Activated effector memory CD4-positive, alpha-beta T cell treated with Interleukin-2 at 50 U/mL for 16 hours (primary cell): ENCODE measurements around the gene PLEKHH3.
"Not testable (repeated sequence)": the region's sequence is repeated elsewhere in the genome, so short reads cannot be mapped to it uniquely, and the experiment has no call there.

Experiments used
- DNase-seq: peaks from one replicate; pipeline ENCODE4 v3.0.0-alpha.2; 2020

The PLEKHH3 gene

DNA sequence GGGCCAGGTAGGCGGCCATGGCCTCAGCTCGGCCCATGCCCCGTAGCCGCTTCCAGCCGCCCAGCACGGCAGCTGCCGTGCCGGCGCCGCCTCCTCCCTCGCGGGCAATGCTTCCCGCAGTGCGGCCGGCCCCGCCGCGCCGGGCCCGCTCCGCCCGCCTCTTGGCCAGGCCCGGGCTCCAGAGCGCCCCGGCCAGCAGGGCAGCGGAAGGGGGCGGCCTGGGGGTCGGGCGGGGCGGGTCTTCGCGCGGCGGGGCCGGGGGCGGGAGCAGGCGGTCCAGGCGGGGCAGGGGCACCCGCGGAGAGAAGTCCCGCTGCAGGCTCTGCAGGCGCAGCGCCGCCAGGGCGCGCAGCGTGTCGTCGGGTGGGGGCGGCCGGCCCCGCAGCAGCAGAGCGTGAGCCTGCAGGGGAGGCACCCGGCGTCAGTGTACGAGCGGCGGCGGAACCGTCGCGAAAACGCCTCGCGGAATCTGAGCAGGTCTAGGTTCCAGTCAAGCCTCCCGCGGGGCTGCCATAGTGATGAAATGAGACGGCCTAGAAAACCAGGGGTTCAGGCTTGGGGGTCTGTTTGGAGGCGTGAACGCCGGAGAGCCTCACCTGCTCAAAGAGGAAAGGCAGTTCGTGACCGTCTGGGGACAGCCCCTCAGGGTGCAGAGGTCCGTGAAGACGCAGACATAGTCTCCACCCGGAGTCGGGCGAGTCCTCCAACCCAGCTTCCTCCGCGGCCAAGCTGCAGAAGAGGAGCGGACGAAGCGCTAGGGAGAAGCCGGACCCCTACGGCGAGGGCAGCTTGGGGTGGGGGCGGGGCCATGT is 6.6 kb downstream of the PLEKHH3 start:
- peak; percentile 38 for DNase-seq

DNA sequence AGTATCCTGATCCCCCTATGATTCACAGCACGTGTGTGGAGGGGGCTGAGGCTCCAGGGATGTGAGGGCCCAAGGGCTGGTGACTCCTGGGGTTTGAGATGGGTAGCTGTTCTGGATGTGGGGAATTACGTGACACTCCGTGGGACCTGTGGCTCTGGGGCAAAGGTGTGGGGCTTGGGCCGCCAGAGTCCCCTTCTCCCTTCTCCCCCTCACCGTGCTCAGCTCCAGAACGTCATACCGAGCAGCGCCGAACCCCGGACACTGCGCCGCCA is 7.2 kb downstream of the PLEKHH3 start:
- DNase-seq, result no peak

- DNase-seq, result no peak
These were observed 9.5 kb downstream of the PLEKHH3 start for GRCh38 chr17:42667088-42667951.

GRCh38 chr17:42666126-42666525 is 10.7 kb downstream of the PLEKHH3 start:
- not testable (repeated sequence) for DNase-seq

DNA sequence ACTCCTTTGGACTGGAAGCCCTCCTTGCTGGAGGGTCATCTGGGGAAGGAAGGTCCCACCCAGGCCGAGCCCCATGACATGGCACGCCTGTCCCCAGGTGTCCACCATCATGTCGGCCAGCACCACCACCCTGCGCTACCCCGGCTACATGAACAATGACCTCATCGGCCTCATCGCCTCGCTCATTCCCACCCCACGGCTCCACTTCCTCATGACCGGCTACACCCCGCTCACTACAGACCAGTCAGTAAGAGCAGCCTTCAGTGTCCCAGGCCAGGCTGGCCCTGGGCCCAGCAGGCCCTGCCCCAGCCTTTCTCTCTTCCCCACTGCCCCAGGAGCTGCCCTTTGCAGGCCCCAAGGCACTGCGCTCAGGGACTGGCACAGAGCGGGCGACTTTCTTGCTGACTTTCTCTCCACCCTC is 11.2 kb downstream of the PLEKHH3 start:
- DNase-seq, result no peak

DNA sequence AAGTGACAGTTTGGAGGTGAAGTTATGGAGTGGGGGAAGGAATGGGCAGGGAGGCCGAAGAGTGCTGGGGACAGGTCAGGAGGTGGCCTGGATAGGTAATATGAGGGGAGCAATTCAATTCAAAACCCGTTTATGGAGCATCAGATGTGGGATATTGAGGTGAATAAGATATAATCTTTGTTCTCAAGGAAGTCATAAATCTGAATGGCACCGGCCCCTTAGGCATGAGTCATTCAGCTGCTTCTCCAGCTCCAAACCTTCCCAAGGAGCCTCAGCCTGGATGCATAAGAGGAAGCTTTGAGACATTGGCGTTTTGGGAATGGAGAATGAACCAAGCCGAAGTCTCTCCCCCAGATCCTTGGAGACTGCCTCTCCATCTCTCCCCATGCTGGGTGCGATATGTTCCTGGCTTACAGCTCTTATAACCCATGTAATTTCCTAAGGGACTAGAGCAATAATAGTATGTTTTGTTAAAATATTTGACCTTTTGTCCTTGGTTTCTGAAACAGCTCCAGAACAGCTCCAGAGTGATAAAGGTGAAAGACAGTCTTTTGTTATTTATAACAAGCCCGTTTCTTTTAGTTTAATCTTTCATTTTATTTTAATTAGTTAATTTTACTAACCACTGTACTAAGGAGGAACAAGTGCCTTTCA is 16.0 kb downstream of the PLEKHH3 start:
- no peak for DNase-seq

- not testable (repeated sequence) for DNase-seq
These were observed 16.9 kb downstream of the PLEKHH3 start for GRCh38 chr17:42659932-42660274.

- peak; percentile 59 for DNase-seq
These were observed 17.5 kb downstream of the PLEKHH3 start, which contains the start of gene TUBG2 for GRCh38 chr17:42659079-42659931. Gene TUBG2 (plus strand): TSS chr17:42659284. CDS start chr17:42659504, 220 bp downstream.

DNA sequence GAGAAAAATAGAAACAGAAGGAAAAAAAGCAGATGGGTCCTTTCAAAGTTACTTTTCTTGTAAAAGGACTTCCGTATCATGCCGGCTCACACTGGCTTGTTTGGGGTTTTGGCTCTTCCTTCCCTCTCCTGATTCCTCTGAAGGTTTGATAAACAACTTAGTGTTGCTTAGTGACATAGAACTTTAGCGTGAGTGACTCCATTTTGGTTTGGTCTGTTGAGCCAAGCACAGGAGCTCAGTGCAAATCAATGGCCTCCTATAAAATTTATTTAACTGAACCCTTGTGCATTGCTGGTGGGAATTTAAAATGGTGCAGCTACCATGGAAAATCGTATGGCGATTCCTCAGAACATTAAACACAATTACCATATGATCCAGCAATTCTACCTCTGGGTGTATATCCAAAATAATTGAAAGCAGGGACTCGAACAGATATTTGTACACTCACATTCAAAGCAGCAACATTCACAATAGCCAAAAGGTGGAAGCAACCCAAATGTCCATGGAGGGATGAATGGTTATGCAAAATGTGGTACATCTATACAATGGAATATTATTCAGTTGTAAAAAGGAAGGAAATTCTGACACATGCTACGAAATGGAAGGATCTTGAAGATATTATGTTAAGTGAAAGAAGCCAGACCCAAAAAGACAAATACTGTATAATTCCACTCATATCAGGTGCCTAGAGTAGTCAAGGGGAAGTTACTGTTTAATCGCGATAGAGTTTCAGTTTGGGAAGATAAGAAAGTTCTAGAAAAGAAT is 18.8 kb downstream of the PLEKHH3 start:
- DNase-seq, result no peak

- no peak for DNase-seq
These were observed 21.3 kb downstream of the PLEKHH3 start for GRCh38 chr17:42655528-42655927.

DNA sequence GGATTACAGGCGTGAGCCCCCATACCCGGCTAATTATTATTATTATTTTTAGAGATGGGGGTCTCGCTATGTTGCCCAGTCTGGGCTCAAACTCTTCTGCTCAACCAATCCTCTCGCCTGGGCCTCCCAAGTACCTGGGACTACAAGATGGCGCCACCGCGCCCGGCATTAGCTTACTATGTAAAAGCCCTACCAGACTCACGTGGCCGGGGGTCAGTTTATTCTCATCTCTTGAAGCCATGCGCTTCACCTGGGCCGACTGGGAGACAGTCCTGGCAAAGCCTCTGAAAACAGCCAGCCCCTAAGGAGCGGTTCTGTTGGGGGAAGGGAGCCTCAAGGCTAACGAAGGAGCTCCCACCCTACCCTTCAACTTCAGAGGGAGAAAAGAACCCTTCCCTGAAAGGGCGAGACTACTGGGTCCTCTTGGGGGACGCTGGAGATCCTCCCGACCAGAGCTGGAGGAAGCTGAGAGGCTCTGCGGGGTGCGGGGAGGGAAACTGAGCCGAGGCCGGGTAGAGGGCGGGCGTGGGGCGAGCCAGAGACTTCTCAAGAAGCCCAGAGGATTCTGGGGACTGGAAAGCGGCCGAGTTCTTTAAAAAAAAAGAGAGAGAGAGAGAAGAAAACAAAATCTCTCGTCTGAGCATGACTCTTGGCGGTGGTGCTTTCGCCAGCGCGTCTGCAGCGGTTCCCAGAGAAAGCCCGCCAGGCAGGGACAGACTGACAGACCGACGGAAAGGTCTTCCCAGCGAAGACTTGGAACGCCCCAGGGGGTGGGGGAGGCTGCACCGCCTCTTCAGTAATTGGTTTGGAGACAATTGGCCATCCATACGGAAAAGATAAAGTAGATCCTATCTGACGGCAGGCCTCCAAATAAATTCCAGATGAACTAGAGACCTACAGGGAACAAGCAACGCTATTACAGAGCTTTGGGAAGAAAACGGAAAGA is 23.3 kb downstream of the PLEKHH3 start:
- DNase-seq, result no peak

- DNase-seq, result no peak
These were observed 25.4 kb downstream of the PLEKHH3 start for GRCh38 chr17:42651392-42651791.

DNA sequence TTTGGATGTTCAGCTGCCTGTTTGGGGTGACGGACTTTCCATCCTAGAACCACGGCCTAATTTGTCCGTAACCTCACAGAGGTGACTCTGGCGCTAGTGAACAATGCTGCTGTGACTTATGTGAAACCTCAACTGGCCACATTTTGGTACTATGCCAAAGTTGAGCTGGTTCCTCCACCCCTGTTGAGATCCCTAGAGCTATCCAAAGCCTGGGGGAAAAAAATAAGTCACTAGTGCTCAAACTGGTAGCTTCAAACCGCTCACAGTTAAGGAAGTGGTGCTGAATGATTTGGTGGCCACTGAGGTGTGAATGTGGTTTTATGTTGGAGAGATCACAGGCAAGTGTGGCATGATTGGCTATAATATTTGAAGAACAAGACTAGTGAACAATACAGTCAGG is 29.0 kb downstream of the PLEKHH3 start:
- DNase-seq, result no peak

DNA sequence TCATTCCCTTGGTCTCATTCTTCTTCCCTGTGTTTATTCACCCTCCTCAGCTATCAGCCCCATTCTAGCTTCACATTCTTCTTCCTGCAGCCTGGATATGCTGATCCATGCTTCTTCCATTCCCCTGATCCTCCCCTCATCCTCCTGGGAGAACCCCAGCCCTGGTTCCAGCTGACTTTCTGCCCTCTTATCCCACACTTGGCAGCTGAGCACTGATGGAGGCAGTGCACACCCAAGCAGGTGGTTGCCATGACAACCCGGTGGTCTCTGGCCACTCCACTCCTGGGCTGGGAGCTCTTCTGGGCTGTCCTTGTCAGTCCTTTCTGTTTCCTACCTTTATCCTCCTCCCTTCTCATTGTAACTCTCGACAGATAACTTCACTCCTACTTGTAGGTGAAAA is 34.5 kb downstream of the PLEKHH3 start:
- DNase-seq, result no peak

GRCh38 chr17:42640121-42640520 is 36.7 kb downstream of the PLEKHH3 start:
- no peak for DNase-seq

GRCh38 chr17:42639525-42640113 is 37.2 kb downstream of the PLEKHH3 start:
- DNase-seq, result no peak

DNA sequence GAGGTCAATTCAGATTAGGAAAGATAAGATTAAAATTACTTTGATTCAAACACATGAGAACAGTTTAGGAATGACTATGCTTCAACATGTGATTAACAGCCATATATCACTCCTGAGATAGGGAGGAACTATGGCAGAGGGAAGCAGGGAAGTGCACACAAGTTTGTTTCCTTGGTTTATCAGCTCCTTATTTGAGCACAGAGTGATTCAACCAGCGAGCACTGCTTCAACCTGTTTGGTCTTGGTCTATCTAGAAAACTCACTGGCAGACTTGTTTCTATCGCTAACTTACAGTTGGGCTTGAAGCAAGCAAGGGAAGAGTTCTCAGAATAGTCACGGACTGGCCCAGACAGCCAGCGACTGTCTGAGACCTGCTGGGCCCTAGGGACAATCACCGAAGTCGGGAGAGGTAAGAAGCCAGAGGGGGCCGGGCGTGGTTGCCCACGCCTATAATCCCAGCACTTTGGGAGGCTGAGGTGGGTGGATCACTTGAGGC is 43.8 kb downstream of the PLEKHH3 start:
- no peak for DNase-seq

DNA sequence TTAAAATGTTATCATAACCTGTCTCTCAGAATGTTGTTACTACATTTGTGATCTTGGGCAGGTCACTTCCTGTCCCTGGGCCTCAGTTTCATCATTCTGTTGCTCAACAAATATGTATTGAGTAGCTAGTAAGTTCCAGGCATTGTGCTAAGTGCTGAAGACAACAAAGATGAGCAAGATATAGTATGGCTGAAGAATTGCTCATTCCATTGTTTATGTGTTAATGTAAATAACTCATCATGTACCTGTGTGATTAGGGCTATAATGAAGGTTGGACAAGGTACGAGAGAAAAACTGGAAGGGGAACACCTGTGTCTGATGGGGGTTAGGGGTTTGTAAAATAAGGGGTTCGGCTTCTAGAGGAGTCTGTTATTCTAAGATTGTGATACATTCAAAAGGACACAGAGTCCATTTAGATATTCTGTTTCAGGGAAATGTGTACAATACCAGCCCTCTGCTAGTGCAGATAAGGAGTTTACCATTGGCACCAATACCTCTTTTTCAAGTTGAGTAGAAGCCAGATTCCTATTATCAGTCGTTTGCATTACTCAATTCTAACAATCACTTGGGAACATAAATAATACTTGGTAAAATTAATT is 47.3 kb downstream of the PLEKHH3 start:
- DNase-seq, result no peak

GRCh38 chr17:42627032-42627764 is 49.6 kb downstream of the PLEKHH3 start:
- not testable (repeated sequence) for DNase-seq
